Activated naive CD4-positive, alpha-beta T cell treated with anti-CD3 and anti-CD28 coated beads, Interleukin-2, amount 50 U/mL, for 72 hours (primary cell): Measurements from ENCODE around the gene OTOP2. TPM values are rescaled to one million over a fixed set of nuclear protein-coding genes. Genes with fewer than 3 reads are reported as not detected.

Experiments used
- ATAC-seq, 2 donors: fragments of 150-1000 bp; cut with Tn5 transposase; 2 replicates each; pipeline ENCODE4 v1.10.0; 2021; ENCODE audit warnings: mild to moderate bottlenecking in 2 of 2, moderate library complexity in 2 of 2
- DNase-seq, 2 donors: peaks; one replicate each; pipeline ENCODE4 v3.0.0; 2021 to 2022; ENCODE audit warnings: low spot score in 2 of 2
- H3K27ac Mint-ChIP-seq, 2 donors: one replicate each; pipeline ENCODE4 v1.8.0; 2022; ENCODE audit warnings: mild to moderate bottlenecking in 2 of 2, mixed read lengths in 2 of 2
- H3K36me3 Mint-ChIP-seq, 2 donors: one replicate each; pipeline ENCODE4 v1.8.0; 2022; ENCODE audit warnings: mixed read lengths in 2 of 2
- H3K9me3 Mint-ChIP-seq, 2 donors: one replicate each; pipeline ENCODE4 v1.8.0; 2022; ENCODE audit warnings: mixed read lengths in 2 of 2
- total RNA-seq, 2 donors: library from RNA; stranded (reverse); gene quantifications; one replicate each; pipeline ENCODE4 v1.2.3, GENCODE V29; 2022

OTOP2 gene, protein sequence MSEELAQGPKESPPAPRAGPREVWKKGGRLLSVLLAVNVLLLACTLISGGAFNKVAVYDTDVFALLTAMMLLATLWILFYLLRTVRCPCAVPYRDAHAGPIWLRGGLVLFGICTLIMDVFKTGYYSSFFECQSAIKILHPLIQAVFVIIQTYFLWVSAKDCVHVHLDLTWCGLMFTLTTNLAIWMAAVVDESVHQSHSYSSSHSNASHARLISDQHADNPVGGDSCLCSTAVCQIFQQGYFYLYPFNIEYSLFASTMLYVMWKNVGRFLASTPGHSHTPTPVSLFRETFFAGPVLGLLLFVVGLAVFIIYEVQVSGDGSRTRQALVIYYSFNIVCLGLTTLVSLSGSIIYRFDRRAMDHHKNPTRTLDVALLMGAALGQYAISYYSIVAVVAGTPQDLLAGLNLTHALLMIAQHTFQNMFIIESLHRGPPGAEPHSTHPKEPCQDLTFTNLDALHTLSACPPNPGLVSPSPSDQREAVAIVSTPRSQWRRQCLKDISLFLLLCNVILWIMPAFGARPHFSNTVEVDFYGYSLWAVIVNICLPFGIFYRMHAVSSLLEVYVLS
- total RNA-seq = not detected

DNA sequence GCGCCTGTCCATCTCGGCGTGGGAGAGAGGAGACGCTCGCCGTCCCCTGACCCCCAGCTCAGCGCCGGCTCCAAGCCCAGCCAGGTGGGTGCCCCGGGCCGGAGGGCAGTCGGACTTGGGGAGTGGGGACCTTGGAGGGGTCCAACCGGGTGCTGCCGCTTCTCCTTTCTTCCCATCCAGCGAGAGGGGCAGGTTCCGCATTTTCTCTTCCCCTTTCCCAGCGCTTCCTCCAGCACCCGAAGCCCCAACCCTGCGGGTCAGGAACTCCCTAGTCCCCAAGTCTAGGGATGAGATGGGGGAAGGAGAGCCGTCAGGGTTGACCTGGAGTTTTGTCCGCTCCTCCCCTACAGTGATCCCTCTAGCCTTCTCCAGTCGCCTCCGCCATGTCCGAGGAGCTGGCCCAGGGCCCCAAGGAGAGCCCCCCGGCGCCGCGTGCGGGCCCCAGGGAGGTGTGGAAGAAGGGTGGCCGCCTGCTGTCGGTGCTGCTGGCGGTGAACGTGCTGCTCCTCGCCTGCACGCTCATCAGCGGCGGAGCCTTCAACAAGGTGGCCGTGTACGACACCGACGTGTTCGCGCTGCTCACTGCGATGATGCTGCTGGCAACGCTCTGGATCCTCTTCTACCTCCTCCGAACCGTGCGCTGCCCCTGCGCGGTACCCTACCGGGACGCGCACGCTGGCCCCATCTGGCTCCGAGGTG is at the start of gene OTOP2:
Gene OTOP2 (plus strand): TSS at position 24 of the 699 bp plus-strand sequence. CDS start 360 bp downstream, at position 384.
- Mint-ChIP-seq H3K27ac (no peak within 1 kb of the TSS), H3K36me3 (peaks cover 0 to 4% of the 10 kb centered on the region in 2 donors), H3K9me3 (no peaks in the 10 kb centered on the region)
- ATAC-seq (no peak), DNase-seq (no peak)

DNA sequence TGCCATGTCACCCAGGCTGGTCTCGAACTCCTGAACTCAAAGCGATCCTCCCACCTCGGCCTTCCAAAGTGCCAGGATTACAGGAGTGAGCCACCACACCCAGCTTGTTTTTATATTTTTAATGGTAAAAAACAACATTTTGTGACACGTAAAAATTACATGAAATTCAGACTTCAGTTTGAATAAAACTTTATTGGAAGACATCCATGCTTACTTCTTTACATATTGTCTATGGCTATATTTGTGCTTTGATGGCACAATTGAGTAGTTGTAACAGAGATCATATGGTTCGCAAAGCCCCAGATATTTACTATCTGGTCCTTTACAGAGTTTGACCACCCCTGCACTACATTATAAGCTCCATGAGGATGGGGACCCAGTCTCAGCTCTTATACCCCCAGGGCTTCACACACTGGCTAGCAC is 49.4 kb upstream of the OTOP2 start:
- ATAC-seq (no peak), DNase-seq (no peak)
- H3K27ac Mint-ChIP-seq = peak overlapping the region in 1 of 2 donors; percentile 88
- peaks cover 7 to 22% of the 10 kb centered on the region in 2 donors for H3K36me3 Mint-ChIP-seq
- no peaks in the 10 kb centered on the region for H3K9me3 Mint-ChIP-seq

DNA sequence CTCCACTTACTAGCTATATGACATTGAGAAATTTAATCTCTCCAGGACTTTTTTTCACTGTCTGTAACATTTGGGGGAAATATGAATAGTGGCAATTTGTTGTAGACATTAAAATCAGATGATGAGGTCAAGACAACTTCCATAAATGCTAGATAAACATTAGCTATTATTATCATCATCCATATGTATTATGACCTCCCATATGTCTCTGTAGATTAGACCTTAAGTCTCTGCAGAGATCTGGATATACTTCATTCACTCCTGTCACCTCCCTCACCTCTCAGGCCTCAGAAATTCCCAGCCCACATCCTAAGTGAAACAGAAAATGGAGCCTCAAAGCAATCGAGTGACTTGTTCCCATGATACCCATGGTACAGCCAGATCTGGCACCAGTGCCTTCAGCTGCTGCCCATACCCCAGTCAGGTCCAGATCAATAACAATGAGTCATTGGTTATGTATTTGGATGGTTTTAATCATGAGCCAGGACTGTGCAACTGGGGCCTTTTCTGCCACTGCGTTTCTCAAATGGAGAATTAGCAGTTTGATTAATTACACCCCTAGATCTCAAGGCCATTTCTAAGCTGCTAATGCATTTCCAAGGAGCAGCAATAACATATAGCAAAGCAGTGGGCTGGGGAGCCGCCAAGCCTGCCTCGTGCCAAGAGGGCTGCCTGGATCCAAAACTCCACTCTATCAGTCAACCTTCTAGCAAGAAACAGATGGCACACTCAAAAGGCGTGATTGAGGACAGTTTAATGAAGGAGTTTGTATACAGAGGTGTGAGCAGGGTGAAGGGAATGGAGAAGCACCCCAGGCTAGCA is 48.7 kb upstream of the OTOP2 start:
- no peak for ATAC-seq

GRCh38 chr17:74875977-74876593 is 48.0 kb upstream of the OTOP2 start:
- ATAC-seq (no peak), DNase-seq (no peak)
- no peak overlapping the region for H3K27ac Mint-ChIP-seq
- no peaks in the 10 kb centered on the region for H3K9me3 Mint-ChIP-seq
- peaks cover 7 to 20% of the 10 kb centered on the region in 2 donors for H3K36me3 Mint-ChIP-seq

More for the DNA sequence above, 48.7 kb upstream of the OTOP2 start:
- Mint-ChIP-seq H3K36me3 (peaks cover 7 to 22% of the 10 kb centered on the region in 2 donors), H3K27ac (peak overlapping the region in 1 of 2 donors; percentile 88), H3K9me3 (no peaks in the 10 kb centered on the region)
- DNase-seq = no peak

GRCh38 chr17:74877592-74878548 is 46.2 kb upstream of the OTOP2 start:
- Mint-ChIP-seq H3K27ac (no peak overlapping the region), H3K36me3 (peaks cover 5 to 7% of the 10 kb centered on the region in 2 donors), H3K9me3 (no peaks in the 10 kb centered on the region)
- DNase-seq (no peak), ATAC-seq (no peak)

GRCh38 chr17:74878658-74879057 is 45.4 kb upstream of the OTOP2 start:
- no peak for ATAC-seq
- no peak overlapping the region for H3K27ac Mint-ChIP-seq
- no peaks in the 10 kb centered on the region for H3K9me3 Mint-ChIP-seq
- peaks cover 5% of the 10 kb centered on the region in 2 donors for H3K36me3 Mint-ChIP-seq
- DNase-seq = no peak

DNA sequence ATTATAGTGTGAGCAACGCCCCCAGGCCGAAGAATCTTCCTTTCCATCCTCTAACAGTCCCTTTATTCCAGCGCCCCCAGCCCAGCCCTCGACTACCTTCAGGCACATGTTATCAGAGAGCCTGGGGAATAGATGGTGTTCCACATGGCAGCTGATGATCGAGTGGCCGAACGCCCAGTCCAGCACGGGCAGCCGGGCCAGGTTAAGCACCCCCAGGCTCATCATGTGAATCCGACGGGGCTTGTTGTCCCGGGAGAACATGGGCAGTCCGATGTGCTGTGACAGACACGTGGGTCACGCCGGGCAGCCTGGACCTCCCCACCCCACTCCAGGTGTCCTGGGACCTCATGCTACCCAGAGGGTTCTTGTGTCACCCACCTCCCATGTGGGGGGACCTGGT is 44.8 kb upstream of the OTOP2 start:
- Mint-ChIP-seq H3K36me3 (no peaks in the 10 kb centered on the region), H3K27ac (no peak overlapping the region)
- ATAC-seq = no peak

DNA sequence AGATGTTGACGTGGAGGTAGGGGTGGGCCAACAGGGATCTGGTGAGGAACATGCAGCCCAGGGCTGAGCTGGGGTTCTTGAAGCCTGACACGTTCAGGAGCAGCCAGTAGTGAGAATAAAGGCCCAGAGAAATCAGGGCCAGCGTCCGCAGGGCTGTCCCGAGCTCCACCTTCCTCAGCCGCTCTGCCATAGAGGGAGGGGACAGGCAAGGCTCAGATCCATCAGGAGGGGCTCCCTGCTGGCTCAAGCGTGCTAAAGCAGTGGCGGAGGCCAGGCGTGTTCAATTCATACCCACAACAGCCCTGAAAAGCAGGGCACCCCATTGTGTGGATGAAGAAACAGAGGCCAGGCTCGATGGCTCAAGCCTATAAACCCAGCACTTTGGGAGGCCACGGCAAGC is 43.0 kb upstream of the OTOP2 start:
- H3K9me3 Mint-ChIP-seq = no peaks in the 10 kb centered on the region
- no peak overlapping the region for H3K27ac Mint-ChIP-seq
- H3K36me3 Mint-ChIP-seq = no peaks in the 10 kb centered on the region
- DNase-seq (no peak), ATAC-seq (no peak)

More for the DNA sequence above, 44.8 kb upstream of the OTOP2 start:
- no peaks in the 10 kb centered on the region for H3K9me3 Mint-ChIP-seq
- DNase-seq = no peak

- no peaks in the 10 kb centered on the region for H3K9me3 Mint-ChIP-seq
- H3K27ac Mint-ChIP-seq = no peak overlapping the region
- no peak for ATAC-seq
- no peak for DNase-seq
- no peaks in the 10 kb centered on the region for H3K36me3 Mint-ChIP-seq
Measured at GRCh38 chr17:74882517-74883240, 41.4 kb upstream of the OTOP2 start.

- no peak for ATAC-seq
- H3K9me3 Mint-ChIP-seq = no peaks in the 10 kb centered on the region
- no peak for DNase-seq
Measured at GRCh38 chr17:74883241-74883745, 40.8 kb upstream of the OTOP2 start.

DNA sequence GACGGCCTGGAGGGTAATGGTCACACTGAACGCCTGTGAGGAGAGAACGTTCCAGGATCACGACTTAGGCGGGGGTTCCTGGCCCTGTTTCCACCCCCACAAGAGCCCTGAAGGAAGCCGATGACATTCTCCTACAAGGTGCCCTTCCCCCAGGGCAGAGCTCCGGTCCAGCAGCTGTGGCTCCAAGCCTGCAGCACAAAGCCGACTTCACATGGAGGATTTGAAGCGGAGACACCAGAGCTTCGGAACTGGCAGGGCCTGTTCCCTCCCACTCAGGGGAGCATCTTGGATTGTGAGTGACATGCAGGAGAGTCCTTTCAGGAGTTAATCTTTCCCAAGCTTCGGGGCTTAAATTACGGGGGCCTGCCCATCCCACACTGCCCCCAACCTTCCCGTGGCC is 35.6 kb upstream of the OTOP2 start:
- no peak for DNase-seq
- ATAC-seq = no peak
- no peak overlapping the region for H3K27ac Mint-ChIP-seq
- no peaks in the 10 kb centered on the region for H3K9me3 Mint-ChIP-seq
- no peaks in the 10 kb centered on the region for H3K36me3 Mint-ChIP-seq

More at GRCh38 chr17:74883241-74883745, 40.8 kb upstream of the OTOP2 start:
- Mint-ChIP-seq H3K27ac (no peak overlapping the region), H3K36me3 (no peaks in the 10 kb centered on the region)

- no peak overlapping the region for H3K27ac Mint-ChIP-seq
- no peaks in the 10 kb centered on the region for H3K9me3 Mint-ChIP-seq
- DNase-seq (no peak), ATAC-seq (no peak)
- peaks cover 0 to 5% of the 10 kb centered on the region in 2 donors for H3K36me3 Mint-ChIP-seq
Measured at GRCh38 chr17:74890554-74890953, 33.5 kb upstream of the OTOP2 start.

DNA sequence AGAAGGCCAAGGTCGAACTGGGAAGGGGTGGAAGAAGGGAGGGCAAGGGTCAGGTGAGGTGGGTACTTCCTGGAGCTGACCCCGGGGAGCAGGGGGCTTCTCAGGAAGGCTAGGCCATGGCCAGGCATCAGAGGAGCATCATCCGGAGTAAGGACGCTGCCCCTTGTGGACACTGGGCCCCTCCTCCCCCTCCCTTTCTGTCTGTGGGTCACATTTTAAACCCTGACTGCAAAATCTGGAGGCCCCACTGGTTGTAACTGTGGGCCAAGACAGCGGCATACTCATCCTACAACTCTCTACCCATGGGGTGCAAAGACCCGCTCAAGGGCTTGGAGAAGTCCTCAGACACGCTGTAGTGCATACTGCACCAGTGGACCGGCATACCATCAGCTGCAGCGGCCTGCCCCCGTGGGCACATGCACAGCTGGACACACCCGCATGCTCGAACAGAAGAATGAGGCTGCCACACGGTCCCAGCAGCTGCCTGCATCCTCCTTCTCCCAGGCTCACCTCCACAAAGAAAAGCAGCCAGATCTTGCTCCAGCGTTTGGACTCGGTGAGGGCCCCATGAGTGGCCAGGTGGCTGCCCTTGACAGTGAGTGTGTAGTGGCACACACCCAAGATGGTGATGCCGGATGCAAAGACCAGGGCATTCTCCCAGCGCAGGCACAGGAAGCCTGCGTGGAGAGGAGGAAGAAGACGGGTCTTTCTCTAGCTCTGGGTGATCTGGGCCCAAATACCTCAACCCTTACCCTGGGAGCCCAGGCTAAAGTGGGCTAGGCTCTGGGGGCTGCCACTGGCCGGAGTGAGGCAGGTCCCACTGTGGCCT is 31.8 kb upstream of the OTOP2 start:
- Mint-ChIP-seq H3K36me3 (peaks cover 0 to 5% of the 10 kb centered on the region in 2 donors), H3K27ac (no peak overlapping the region), H3K9me3 (no peaks in the 10 kb centered on the region)
- ATAC-seq (no peak), DNase-seq (no peak)
